GM12872 (cell line): ENCODE results near the gene EXOC2.

Source experiments
- TF ChIP-seq, protein P1 (sequence below): IDR thresholded peaks from 3 replicates; pipeline ENCODE4 v1.5.1; 2011; ENCODE audit warnings: low read depth, mild to moderate bottlenecking, low read length, moderate library complexity; ENCODE audit not compliant: insufficient read depth

EXOC2 gene

GRCh38 chr6:683742-684440, 9.0 kb downstream of the EXOC2 start:
- TF ChIP-seq, protein P1, sequence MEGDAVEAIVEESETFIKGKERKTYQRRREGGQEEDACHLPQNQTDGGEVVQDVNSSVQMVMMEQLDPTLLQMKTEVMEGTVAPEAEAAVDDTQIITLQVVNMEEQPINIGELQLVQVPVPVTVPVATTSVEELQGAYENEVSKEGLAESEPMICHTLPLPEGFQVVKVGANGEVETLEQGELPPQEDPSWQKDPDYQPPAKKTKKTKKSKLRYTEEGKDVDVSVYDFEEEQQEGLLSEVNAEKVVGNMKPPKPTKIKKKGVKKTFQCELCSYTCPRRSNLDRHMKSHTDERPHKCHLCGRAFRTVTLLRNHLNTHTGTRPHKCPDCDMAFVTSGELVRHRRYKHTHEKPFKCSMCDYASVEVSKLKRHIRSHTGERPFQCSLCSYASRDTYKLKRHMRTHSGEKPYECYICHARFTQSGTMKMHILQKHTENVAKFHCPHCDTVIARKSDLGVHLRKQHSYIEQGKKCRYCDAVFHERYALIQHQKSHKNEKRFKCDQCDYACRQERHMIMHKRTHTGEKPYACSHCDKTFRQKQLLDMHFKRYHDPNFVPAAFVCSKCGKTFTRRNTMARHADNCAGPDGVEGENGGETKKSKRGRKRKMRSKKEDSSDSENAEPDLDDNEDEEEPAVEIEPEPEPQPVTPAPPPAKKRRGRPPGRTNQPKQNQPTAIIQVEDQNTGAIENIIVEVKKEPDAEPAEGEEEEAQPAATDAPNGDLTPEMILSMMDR = no peak

DNA sequence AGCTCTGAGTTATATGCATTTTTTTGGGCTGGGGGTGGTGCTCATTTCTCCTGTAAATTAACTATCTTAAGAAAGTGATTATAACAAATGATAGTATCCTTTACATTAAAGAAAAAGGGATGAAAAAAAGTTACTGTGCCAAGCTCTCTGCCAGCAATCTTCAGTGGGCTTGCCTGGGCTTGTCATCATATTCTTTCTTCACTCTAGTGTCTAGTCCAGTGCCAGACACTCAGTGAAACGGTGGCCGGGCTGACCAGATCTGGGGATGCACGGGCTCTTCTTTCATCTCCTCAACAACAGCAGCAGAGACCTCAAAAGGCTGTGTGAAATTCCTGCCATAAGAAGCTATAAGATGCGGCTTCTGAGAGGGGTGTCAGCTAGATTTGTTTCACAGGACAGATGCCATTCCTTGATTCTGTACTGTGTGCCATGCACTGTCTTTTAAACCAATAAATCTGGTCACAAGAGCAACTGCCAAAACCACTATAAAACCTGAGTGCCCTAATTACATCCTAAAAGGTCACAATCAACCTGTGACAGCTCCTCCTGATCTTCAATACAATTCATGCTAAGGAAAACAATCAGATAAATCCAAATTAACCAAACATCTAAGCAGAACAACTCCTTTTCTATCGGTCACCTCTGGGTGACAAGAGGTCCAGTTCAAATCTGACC, 12.1 kb downstream of the EXOC2 start:
- TF ChIP-seq, protein P1 = no peak

GRCh38 chr6:680251-680650, 12.7 kb downstream of the EXOC2 start:
- TF ChIP-seq, protein P1 = no peak

GRCh38 chr6:679282-679681, 13.7 kb downstream of the EXOC2 start:
- TF ChIP-seq, protein P1 = no peak

- TF ChIP-seq, protein P1 = no peak
These were observed 14.4 kb downstream of the EXOC2 start for GRCh38 chr6:678520-678919.

- TF ChIP-seq, protein P1 = no peak
These were observed 15.0 kb downstream of the EXOC2 start for GRCh38 chr6:677919-678318.

DNA sequence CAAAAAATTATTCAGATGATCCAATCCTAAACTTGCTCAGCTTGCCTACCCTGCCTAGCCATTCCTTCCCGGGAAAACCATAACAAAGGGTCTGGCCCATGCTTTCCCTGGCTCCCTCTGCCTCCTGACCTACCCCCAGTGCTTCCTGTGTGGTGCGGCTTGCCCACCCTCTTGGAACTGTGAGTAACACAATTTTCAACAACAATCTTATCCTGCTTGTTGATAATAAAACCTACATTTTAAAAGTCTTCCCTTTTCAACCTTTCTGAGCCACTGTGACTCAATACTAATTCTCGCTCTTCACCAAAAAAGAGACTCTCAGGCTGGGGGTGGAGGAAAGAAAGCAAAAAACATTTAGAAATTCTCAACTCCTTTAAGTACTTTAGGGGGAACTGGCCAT, 18.0 kb downstream of the EXOC2 start:
- TF ChIP-seq, protein P1 = no peak
